HG02610 (cell line): ENCODE data around the gene PSD2.

ENCODE experiments used
- ATAC-seq: cut with Tn5 transposase; IDR thresholded peaks from one replicate; pipeline ENCODE4 v1.9.1; 2021; ENCODE audit warnings: mild to moderate bottlenecking, moderate library complexity; ENCODE audit not compliant: unreplicated experiment

Gene PSD2

GRCh38 chr5:139854029-139854605, 58.5 kb downstream of the PSD2 start:
- no peak for ATAC-seq

GRCh38 chr5:139854953-139855352, 59.3 kb downstream of the PSD2 start:
- no peak for ATAC-seq

GRCh38 chr5:139855451-139855850, 59.8 kb downstream of the PSD2 start:
- ATAC-seq, result no peak

- no peak for ATAC-seq
Observed at GRCh38 chr5:139855946-139856540, 60.4 kb downstream of the PSD2 start.

GRCh38 chr5:139856714-139857113, 61.1 kb downstream of the PSD2 start:
- no peak for ATAC-seq

GRCh38 chr5:139859013-139859412, 63.4 kb downstream of the PSD2 start:
- no peak for ATAC-seq

- ATAC-seq, result no peak
Observed at GRCh38 chr5:139861021-139861888, 65.6 kb downstream of the PSD2 start.

- no peak for ATAC-seq
Observed at GRCh38 chr5:139861889-139862207, 66.2 kb downstream of the PSD2 start.

- peak; percentile 44 for ATAC-seq
Observed at GRCh38 chr5:139862313-139862712, 66.7 kb downstream of the PSD2 start.

GRCh38 chr5:139862803-139863202, 67.2 kb downstream of the PSD2 start:
- no peak for ATAC-seq

- no peak for ATAC-seq
Observed at GRCh38 chr5:139863361-139863760, 67.8 kb downstream of the PSD2 start.

- peak; percentile 45 for ATAC-seq
Observed at GRCh38 chr5:139863855-139864558, 68.4 kb downstream of the PSD2 start.

GRCh38 chr5:139864716-139865483, 69.3 kb downstream of the PSD2 start:
- ATAC-seq, result no peak

GRCh38 chr5:139867109-139867508, 71.5 kb downstream of the PSD2 start:
- no peak for ATAC-seq

- ATAC-seq, result no peak
Observed at GRCh38 chr5:139867581-139867980, 72.0 kb downstream of the PSD2 start.

- ATAC-seq, result no peak
Observed at GRCh38 chr5:139869042-139869790, 73.6 kb downstream of the PSD2 start.

- ATAC-seq, result no peak
Observed at GRCh38 chr5:139870677-139871076, 75.1 kb downstream of the PSD2 start.

- no peak for ATAC-seq
Observed at GRCh38 chr5:139871614-139872013, 76.0 kb downstream of the PSD2 start.

- no peak for ATAC-seq
Observed at GRCh38 chr5:139872052-139872766, 76.6 kb downstream of the PSD2 start.
